HUES6 (cell line): ENCODE data around the gene DOCK8.

ENCODE experiments used
- H3K27ac ChIP-seq: 2 replicates; pipeline ENCODE4 v1.7.0; 2013; ENCODE audit warnings: low read depth, mild to moderate bottlenecking, low read length, inconsistent platforms
- H3K27me3 ChIP-seq: 2 replicates; pipeline ENCODE4 v1.6.1; 2013; ENCODE audit warnings: low read length; ENCODE audit not compliant: control insufficient read depth, insufficient read depth
- H3K36me3 ChIP-seq: 2 replicates; pipeline ENCODE4 v1.6.1; 2013; ENCODE audit warnings: low read length; ENCODE audit not compliant: control insufficient read depth, insufficient read depth
- H3K4me1 ChIP-seq: 2 replicates; pipeline ENCODE4 v1.6.1; 2013; ENCODE audit warnings: low read length; ENCODE audit not compliant: control insufficient read depth, insufficient read depth
- H3K4me3 ChIP-seq: 2 replicates; pipeline ENCODE4 v1.5.1; 2013; ENCODE audit warnings: low read depth, low read length
- H3K9ac ChIP-seq: one replicate; pipeline ENCODE4 v1.6.1; 2013; ENCODE audit warnings: mild to moderate bottlenecking, low read length
- H3K9me3 ChIP-seq: 2 replicates; pipeline ENCODE4 v1.6.1; 2013; ENCODE audit warnings: low read depth, low read length; ENCODE audit not compliant: control insufficient read depth, insufficient read depth

DOCK8 gene

DNA sequence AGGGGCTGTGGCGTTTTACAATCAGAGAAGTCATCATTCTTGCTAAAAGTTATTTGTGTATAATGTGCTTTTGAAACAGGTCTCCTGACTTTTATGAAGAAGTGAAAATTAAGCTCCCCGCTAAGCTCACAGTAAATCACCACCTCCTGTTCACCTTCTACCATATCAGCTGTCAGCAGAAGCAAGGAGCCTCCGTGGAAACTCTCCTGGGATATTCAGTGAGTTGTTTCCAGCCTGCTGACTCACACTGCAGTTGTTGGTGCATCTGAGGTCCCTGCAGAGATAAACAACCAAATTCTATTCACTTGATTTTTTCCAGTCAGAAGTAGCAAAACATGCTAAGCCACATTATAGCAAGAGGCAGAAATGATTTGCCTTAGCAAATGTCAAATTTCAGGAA, 156.7 kb downstream of the DOCK8 start:
- Histone ChIP-seq H3K4me3 (no peak overlapping the region), H3K4me1 (peaks cover 9% of the 10 kb centered on the region), H3K27ac (no peak overlapping the region), H3K27me3 (no peaks in the 10 kb centered on the region), H3K9ac (no peak overlapping the region), H3K9me3 (no peaks in the 10 kb centered on the region), H3K36me3 (no peaks in the 10 kb centered on the region)

DNA sequence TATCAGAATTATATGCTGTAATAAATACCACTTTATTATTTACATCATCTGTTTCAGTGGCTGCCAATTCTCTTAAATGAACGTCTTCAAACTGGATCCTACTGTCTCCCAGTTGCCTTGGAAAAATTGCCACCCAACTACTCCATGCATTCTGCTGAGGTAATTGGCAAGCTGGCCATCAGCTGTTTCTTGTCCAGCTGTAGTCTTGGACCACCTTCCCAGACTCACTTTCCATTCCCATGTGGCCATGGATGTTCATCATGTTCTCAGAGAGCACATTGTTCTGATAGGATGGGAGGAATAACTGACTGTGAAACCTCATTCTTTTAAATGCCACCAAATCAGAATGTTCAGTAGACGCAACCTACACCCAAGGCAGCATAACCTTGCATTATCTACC, 157.5 kb downstream of the DOCK8 start:
- Histone ChIP-seq H3K36me3 (no peaks in the 10 kb centered on the region), H3K27ac (no peak overlapping the region), H3K9me3 (no peaks in the 10 kb centered on the region), H3K4me1 (peaks cover 9% of the 10 kb centered on the region), H3K27me3 (no peaks in the 10 kb centered on the region), H3K4me3 (no peak overlapping the region), H3K9ac (no peak overlapping the region)

DNA sequence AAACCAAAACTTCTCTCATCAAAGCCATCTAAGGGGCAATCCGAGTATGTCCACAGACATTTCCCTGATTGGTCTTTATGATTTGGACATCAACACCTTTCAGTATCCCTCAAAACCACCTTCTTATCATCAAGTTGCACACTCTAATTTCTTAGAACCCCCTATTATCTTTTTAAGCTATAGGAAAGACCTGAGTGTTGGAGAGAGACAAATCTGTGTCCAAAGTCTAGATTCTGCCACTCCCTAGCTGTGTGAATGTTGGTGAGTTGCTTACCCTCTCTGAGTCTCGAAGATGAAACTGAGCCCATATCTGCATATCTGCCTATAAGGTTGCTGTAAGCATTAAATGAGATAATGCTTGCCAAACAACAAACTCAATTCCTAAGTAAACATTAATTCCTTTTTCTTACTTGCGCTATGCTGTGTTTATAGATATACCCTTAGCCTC, 159.1 kb downstream of the DOCK8 start:
- Histone ChIP-seq H3K9ac (no peak overlapping the region), H3K27ac (no peak overlapping the region), H3K9me3 (no peaks in the 10 kb centered on the region), H3K4me3 (no peak overlapping the region), H3K4me1 (peaks cover 9% of the 10 kb centered on the region), H3K27me3 (no peaks in the 10 kb centered on the region), H3K36me3 (no peaks in the 10 kb centered on the region)

DNA sequence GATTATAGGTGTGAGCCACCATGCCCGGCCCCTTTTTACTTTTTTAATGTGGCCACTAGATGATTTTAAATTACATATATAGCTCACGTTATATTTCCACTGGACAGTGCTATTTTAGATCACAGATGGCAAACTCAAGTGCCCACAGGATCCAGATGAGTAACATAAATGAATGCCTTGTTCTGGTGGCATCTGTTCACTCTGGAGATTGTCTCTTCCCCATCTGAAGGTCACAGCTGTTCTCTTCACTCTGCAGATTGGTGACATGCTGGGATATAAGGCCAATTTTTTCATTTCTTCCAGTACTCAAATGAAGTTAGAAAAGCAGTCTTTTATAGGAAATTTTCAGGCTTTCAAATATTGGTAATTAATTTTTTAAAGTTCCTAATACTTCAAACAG, 160.1 kb downstream of the DOCK8 start:
- peaks cover 9% of the 10 kb centered on the region for H3K4me1 ChIP-seq
- no peaks in the 10 kb centered on the region for H3K9me3 ChIP-seq
- H3K36me3 ChIP-seq: no peaks in the 10 kb centered on the region
- no peaks in the 10 kb centered on the region for H3K27me3 ChIP-seq
- no peak overlapping the region for H3K9ac ChIP-seq
- H3K27ac ChIP-seq: no peak overlapping the region
- no peak overlapping the region for H3K4me3 ChIP-seq

DNA sequence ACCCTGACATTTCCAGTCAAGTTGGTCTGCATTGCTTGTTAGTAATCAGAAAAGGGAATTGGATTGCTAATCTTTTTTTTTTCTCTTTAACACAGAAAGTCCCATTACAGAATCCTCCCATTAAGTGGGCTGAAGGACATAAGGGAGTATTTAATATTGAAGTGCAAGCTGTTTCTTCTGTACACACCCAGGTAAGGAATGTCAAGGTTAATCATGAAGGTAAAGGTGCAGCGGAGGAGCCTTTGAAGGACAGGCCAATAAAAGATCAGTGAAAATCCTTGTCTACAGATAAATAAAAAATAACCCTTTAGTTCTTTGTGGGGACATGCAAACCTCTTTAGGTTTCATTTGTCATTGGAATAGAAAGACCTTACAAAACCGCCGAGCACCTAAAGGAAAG, 161.4 kb downstream of the DOCK8 start:
- Histone ChIP-seq H3K36me3 (no peaks in the 10 kb centered on the region), H3K9me3 (no peaks in the 10 kb centered on the region), H3K27ac (no peak overlapping the region), H3K4me3 (no peak overlapping the region), H3K27me3 (no peaks in the 10 kb centered on the region), H3K4me1 (peaks cover 4% of the 10 kb centered on the region), H3K9ac (no peak overlapping the region)

DNA sequence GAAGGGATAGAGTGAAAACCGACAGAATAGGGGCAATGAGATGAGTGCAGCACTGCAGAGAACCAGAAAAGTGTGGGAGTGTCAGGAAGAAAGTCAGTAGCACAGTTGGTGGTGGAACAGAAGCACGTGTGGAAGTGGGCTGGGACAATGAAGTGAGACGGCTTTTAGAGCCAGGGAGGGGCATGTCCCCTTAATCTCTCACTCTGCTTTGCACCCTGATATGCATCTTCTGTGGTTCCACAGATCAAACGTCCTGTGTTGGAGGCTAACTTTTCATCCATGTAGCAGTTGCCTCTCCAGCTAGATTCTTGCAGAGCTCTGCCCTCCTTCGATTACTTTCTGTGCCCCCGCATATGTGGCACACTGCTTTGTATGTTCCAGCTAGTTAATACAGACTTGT, 163.6 kb downstream of the DOCK8 start:
- Histone ChIP-seq H3K9me3 (no peaks in the 10 kb centered on the region), H3K9ac (no peak overlapping the region), H3K36me3 (no peaks in the 10 kb centered on the region), H3K4me1 (no peaks in the 10 kb centered on the region), H3K4me3 (no peak overlapping the region), H3K27ac (no peak overlapping the region), H3K27me3 (no peaks in the 10 kb centered on the region)

DNA sequence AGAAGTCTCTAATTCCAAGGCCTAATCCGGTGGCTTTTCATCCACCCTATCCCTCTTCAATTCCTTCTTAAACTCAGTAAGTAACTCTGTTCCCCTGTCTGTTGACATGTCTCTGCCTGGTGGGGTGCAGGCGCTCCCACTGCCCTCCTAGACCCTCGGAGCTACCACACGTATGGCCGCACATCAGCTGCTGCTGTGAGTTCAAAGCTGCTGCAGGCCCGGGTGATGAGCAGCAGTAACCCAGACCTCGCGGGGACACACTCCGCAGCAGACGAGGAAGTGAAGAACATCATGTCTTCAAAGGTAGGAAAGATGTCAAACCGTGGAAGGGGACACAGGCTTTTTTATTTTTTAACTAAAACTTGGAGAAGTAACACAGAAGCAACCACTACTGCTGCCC, 167.7 kb downstream of the DOCK8 start:
- Histone ChIP-seq H3K27me3 (no peaks in the 10 kb centered on the region), H3K27ac (no peak overlapping the region), H3K4me1 (no peaks in the 10 kb centered on the region; the same call in 1 of the 2 replicates), H3K9me3 (no peaks in the 10 kb centered on the region), H3K36me3 (no peaks in the 10 kb centered on the region), H3K4me3 (no peak overlapping the region), H3K9ac (no peak overlapping the region)

DNA sequence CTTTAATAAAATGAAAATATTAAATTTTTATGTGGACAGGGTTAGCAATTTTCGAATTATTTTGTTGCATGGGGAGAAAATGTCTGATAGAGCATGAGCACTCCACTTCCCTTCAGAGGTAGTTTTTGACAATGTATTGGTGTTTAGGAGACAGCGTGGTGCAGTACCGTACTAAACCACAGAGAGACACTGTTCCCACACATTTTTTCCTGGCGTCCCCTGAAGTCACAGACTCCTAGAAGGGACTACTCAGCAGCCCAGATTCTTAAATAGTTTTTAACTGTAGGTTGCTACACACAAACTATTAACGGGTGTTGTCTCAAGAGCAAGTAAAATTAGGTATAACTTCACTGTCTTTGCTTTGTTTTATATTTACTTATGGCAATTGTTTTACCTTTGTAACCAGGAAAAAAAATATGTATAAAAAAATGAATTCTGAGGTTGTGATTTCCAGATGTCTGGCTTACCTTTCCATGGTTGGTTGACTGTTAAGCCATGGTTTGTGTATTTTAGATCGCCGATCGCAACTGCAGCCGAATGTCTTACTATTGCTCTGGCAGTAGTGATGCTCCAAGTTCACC, 171.2 kb downstream of the DOCK8 start:
- Histone ChIP-seq H3K9ac (no peak overlapping the region), H3K4me3 (no peak overlapping the region), H3K9me3 (no peaks in the 10 kb centered on the region), H3K36me3 (no peaks in the 10 kb centered on the region), H3K27me3 (no peaks in the 10 kb centered on the region), H3K27ac (no peak overlapping the region), H3K4me1 (peaks cover 9% of the 10 kb centered on the region)

DNA sequence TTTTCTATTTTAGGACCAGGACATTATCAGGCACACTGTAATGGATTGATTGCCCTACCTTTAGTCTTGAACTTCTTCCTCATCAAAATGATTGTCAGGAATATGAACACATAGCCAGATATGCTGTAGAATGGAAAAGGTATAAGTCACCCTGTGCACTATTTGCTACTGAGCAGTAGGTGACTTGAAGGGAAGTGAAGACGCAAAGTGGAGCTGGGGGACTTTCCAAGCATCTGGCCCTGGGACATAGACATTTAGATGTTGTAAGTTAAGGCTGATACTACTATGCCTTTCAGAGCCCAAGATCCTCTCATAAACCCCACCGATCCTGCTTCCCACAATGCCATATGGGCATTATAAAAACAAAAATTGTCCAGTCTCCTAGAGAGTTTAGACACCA, 174.5 kb downstream of the DOCK8 start:
- H3K27me3 ChIP-seq: no peaks in the 10 kb centered on the region
- no peak overlapping the region for H3K27ac ChIP-seq
- H3K9me3 ChIP-seq: no peaks in the 10 kb centered on the region
- no peak overlapping the region for H3K4me3 ChIP-seq
- H3K36me3 ChIP-seq: no peaks in the 10 kb centered on the region
- peaks cover 9% of the 10 kb centered on the region for H3K4me1 ChIP-seq
- no peak overlapping the region for H3K9ac ChIP-seq

DNA sequence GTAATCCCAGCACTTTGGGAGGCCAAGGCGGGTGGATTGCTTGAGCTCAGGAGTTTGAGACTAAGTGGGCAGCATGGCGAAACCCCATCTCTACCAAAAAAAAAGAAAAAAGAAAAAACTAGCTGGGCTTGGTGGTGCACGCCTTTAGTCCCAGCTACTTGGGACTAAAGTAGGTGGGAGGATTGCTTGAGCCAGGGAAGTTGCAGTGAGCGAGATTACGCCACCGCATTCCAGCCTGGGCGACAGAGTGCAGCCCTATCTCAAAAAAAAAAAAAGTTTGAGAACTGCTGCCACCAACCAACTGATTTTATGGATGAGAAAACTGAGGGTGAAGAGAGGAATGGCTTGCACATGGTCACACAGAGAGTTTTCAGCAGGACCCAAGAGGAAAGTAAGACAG, 175.1 kb downstream of the DOCK8 start:
- Histone ChIP-seq H3K27ac (no peak overlapping the region), H3K9ac (no peak overlapping the region), H3K27me3 (no peaks in the 10 kb centered on the region), H3K9me3 (no peaks in the 10 kb centered on the region), H3K4me3 (no peak overlapping the region), H3K36me3 (no peaks in the 10 kb centered on the region), H3K4me1 (peaks cover 9% of the 10 kb centered on the region)

DNA sequence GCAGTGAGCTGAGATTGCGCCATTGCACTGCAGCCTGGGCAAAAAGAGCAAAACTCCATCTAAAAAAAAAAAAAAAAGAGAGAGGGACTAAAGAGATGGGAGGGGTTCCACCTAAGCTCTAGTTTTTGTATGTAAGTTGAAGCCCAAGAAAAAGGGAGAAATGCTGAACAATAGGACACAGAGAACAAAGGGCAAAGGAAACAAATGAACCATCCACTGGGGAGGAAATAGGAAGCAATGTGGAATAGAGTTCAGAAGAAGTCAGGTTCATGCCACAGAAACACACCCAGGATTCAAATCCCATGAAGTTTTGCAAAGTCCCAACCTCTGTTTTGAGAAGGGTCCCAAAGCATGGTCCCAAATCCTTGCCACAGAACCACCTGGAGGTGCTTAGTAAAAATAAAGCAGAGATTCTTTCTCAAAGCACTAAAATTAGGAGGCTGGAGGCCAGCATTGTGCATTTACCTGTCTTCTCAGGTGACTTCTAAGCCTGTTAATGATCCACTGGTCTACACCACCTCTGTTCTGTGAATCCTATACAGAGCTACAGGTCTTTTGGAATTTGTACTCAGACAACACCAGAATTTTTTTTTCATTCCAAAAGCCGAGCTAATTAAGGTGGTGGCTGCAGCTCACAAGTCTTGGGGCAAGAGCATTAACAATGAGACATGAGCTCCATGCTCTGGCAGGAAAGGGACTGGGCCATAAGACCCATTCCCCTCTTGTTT, 177.6 kb downstream of the DOCK8 start:
- H3K9ac ChIP-seq: no peak overlapping the region
- no peak overlapping the region for H3K4me3 ChIP-seq
- no peak overlapping the region for H3K27ac ChIP-seq
- H3K27me3 ChIP-seq: no peaks in the 10 kb centered on the region
- H3K36me3 ChIP-seq: no peaks in the 10 kb centered on the region
- no peaks in the 10 kb centered on the region for H3K9me3 ChIP-seq
- peaks cover 9% of the 10 kb centered on the region for H3K4me1 ChIP-seq
